SK-N-MC (cell line): ENCODE results near the gene MMP24OS.

Source experiments
- FOXP2 ChIP-seq: optimal IDR thresholded peaks from 2 replicates; pipeline ENCODE3; 2011; ENCODE audit warnings: mild to moderate bottlenecking, moderate library complexity; ENCODE audit not compliant: insufficient read depth; ENCODE audit errors: extremely low read length, control extremely low read depth
- POLR2AphosphoS5 ChIP-seq: IDR thresholded peaks from 2 replicates; pipeline ENCODE4 v1.6.1; 2012; ENCODE audit warnings: mild to moderate bottlenecking, low read depth, low read length, borderline replicate concordance

GRCh38 chr20:35263532-35264341 is 14.2 kb downstream of the MMP24OS start:
- TF ChIP-seq FOXP2 (no peak), POLR2AphosphoS5 (no peak)
